Stimulated activated CD8-positive, alpha-beta memory T cell treated with anti-CD3 and anti-CD28 coated beads, Interleukin-7, amount 100 ng/mL, for 1 hour (primary cell): ENCODE data around the gene ARHGAP33.
"Not testable (repeated sequence)": the region's sequence is repeated elsewhere in the genome, so short reads cannot be mapped to it uniquely, and the experiment has no call there.

Experiments used
- DNase-seq, 2 donors: peaks; one replicate each; pipeline ENCODE4 v3.0.0-alpha.2; 2020; ENCODE audit warnings: low read depth in 2 of 2

Gene ARHGAP33

DNA sequence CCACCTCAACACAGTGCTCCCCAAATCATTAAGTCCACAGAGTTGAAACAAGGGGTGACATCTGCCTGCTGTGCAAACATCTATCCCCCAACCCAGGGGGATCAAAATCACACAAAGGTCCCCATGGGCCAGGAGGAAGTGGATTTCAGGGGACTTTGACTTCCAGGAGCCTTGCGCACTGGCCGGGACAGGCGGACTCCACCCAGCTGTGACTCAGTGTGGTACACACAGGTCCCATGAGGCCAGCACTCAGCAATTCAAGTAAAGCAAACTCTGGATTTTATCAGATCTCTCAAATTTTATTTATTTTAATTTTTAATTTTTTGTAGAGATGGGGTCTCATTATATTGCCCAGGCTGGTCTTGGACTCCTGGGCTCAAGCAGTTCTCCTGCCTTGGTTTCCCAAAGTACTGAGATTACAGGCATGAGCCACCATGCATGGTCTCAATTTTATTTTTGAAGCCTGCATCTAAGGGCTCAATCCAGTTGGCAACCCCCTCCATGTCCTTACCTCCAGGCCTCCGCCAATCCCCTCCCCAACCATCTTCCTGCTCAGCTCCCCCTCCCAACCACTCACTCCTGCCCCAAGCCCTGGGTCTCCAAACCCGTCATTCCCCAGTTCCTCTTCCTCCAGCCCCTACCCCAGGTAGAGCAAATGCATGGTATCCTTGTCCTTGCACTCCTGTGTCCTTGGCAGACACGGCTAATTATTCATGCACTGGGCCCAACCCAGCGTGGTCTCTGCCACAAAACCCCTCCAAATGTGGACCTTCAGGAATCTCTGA lies 18.2 kb downstream of the ARHGAP33 start:
- no peak for DNase-seq

DNA sequence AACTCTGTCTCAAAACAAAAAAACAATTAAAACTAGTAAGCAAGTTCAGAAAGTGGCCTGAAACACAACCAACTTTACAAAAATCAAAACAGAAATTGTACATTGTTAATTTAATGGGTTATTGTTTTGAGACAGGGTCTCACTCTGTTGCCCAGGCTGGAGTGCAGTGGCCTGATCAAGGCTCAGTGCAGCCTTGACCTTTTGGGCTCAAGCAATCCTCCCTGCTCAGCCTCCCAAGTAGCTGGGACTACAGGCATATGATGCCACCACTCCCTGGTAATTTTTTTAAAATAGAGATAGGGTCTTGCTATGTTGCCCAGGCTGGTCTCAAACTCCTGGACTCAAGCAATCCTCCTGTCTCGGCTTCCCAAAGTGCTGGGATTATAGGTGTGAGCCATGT lies 20.2 kb downstream of the ARHGAP33 start:
- not testable (repeated sequence) for DNase-seq

GRCh38 chr19:35796645-35797542 lies 21.5 kb downstream of the ARHGAP33 start:
- DNase-seq = no peak

DNA sequence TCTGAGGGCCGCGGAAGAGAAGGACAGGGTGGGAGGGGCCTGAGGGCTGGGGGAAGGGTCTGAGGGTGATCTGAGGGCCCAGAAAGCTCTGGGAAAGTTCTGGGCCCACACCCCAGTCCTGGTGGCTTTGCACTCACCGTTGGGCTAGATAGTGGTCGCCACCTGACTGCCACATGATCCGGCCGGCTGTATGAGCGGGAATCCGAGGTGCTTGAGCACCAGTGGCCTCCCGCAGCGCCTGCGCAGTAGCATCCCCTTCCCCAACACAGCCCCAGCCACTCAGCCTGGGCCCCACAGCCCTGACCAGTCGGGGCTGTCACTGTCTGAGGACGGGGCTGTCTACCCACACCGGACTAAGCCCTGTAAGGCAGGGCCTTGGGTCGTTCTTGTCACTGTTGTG lies 22.3 kb downstream of the ARHGAP33 start:
- no peak for DNase-seq

- DNase-seq = no peak
Measured at GRCh38 chr19:35801828-35802227, 26.5 kb downstream of the ARHGAP33 start.

DNA sequence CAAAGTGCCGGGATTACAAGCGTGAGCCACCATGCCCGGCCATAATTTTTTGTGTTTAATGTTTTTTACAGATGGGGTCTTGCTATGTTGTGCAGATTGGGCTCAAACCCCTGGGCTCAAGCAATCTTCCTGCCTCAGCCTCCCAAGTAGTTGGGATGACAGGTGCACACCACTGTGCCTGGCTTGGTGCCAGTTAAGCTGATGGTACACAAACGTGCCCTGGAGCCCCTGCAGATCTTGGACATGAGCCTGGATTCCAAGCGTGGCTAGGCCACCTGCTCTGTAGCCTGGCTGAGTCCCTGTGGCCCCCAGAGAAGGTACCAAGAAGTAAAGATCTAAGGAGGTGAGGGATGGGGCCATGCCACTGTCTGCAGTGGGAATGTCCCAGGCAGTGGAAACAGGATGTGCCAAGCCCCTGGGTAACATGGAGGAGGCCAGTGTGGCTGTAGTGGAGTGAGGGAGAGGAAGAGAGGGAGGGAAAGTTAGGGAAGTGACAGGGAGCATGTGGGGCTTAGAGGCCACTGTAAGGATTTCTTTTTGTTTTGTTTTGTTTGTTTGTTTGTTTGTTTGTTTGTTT lies 30.2 kb downstream of the ARHGAP33 start:
- no peak for DNase-seq

- DNase-seq = no peak
Measured at GRCh38 chr19:35806597-35806996, 31.2 kb downstream of the ARHGAP33 start.

DNA sequence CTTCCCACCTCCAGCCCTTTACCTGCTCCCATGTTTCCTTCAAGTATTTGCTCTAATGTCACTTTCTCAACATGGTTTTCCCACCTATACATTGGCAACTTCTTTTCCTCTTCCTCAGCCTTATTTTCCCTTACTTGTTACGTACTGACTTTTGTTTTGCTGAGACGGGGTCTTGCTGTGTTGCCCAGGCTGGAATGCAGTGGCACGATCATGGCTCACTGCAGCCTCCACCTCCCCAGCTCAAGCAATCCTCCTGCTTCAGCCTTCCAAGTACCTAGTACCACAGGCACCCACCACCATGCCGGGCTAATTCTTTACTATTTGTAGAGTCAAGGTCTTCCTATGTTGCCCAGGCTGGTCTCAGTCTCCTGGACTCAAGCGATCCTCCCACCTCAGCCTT lies 32.3 kb downstream of the ARHGAP33 start:
- DNase-seq = no peak

DNA sequence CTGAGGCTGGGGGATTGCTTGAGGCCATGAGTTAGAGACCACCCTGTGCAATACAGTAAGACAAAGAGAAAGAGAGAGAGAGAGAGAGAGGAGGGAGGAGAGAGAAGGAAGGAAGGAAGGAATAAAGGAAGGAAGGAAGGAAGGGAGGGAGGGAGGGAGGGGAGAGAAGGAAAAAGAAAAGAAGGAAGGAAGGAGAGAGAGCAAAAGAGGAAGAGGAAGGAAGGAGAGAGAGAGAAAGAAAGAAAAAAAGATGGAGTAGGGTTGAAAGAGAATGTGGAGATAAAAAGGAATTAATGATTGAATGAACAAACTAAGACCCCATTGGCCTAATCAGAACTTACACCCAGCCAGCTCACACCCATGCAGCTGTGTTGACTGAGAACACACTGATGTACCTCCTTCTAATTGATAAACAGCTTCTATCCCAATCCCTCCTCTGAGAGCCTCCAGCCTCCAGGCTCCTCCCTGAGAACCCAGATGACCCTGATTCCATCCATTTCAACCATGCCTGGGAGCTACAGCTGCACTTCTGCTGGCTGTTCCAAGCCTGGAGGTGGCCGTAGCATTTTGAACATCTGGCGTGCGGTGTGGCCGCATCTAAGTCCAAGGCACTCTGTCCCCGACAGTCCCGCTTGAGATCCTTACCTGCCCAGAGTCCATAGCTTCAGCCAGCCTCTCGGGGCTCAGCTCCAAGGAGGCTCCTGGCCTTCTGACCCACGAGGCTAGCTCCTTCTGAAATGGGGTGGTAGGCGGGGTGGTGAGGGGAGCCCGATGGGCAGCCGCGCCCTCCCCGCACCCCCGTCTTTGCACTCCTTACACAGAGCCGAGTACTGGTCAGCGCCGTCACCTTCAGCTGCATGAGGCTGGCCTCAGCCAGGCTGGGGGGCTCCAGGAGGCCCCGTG lies 36.2 kb downstream of the ARHGAP33 start:
- no peak for DNase-seq

DNA sequence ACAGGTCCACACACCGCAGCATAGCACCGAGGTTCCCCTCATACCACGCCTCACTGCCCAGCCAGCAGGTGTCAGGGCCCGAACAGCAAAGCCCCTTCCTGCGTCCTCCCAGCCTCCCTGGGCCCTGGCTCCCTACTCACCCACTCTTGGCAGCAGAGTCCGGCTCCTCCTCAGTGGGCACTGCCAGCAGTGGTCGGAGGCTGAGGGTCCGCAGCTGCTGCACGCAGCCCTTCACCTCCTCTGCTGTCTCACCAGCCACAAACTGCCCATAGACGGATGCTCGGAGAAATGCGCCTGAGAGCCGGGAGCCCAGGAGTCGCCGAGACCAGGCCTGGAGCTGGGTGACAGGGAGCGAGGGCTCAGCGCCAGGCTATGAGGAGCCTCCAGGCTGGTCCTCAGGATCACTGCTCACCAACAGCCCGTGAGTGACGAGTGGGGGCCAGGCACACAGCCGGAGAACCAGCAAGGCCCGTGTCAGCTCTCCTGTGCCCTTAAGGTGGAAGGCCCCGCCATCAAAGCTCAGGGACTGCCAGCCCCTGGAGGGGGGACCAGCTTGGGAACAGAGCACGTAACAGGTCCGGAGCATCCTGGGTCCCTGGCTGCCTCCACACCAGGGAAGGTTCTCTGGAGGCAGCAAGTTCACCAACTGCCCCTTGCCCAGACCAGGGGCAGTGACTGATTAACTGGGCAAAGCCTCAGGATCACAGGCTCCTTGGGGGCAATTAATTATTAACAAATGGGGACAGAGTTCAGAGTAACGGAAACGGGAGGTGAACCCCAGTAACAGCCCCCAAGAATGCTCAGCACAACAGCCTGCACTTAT lies 37.1 kb downstream of the ARHGAP33 start, which contains the start of gene PRODH2:
TSS of gene PRODH2 (minus strand) at position 626 of the 823 bp plus-strand sequence. CDS start at position 586, 40 bp downstream.
- no peak for DNase-seq

- no peak for DNase-seq
Measured at GRCh38 chr19:35813043-35813890, 37.9 kb downstream of the ARHGAP33 start.

DNA sequence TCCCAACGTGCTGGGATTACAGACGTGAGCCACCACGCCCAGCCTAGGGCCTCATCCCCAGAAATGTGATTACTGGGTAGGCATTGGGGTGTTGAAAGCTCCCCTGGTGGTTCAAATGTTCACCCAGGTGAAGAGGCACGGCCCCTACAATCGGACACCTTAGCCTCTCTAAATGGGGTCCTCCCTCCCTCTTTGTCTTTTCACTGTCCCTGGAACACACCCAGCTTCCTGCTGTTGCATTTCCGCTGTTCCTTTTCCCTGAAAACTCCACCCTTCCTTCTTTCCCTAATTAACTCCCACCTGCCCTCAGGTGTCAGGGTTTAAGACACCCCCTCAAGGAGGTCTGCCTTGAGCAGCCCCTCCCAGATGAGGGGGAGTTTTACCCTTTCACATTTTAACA lies 40.9 kb downstream of the ARHGAP33 start:
- DNase-seq = no peak

- no peak for DNase-seq
Measured at GRCh38 chr19:35816846-35817245, 41.5 kb downstream of the ARHGAP33 start.

DNA sequence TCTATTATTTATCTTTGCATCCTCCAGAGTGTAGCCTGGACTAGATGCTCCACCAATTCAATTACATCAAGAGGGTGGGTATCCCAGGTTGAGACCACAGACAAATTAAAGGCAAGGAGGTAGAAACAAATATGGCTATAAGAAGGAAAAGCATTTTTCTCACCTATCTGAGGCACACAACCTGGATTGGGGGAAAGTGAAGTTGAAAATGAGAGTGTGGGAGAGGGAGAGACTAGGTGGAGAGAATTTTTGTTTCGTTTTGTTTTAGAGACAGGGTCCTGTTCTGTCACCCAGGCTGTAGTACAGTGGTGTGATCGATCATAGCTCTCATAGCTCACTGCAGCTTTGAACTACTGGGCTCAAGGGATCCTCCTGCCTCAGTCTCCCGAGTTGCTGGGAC lies 43.1 kb downstream of the ARHGAP33 start:
- no peak for DNase-seq

DNA sequence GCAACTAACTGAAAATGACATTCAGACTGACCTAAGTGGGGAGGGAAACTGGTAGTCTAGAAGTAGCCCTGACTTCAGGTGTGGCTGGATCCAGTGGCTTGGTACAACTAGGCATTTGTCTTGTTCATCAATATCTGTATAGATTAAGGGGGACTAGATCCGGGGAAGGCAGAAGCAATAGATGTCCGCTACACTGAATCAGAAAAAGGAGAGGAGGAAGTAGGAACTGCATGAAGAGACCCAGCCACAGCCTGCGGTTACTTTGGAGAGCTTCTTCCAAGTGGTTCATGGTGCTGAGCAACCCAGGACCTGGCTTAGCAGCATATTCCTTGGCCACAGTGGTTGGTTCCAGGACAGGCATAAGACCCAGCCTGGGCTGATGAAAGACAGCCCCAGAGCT lies 47.2 kb downstream of the ARHGAP33 start:
- no peak for DNase-seq

DNA sequence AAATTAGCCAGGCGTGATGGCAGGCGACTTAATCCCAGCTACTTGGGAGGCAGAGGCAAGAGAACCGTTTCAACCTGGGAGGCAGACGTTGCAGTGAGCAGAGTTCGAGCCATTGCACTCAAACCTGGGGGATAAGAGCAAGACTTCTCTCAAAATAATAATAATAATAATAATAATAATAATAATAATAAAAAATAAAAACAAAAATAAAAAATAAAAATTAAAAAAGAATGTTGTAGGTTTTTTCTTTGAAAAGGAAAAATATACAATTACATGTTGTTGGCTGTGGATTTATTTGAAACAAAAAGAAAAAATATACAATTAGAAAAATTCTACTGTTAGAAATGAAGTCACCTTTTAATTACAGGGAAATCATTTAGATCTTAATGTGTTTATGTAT lies 48.8 kb downstream of the ARHGAP33 start:
- DNase-seq = no peak

DNA sequence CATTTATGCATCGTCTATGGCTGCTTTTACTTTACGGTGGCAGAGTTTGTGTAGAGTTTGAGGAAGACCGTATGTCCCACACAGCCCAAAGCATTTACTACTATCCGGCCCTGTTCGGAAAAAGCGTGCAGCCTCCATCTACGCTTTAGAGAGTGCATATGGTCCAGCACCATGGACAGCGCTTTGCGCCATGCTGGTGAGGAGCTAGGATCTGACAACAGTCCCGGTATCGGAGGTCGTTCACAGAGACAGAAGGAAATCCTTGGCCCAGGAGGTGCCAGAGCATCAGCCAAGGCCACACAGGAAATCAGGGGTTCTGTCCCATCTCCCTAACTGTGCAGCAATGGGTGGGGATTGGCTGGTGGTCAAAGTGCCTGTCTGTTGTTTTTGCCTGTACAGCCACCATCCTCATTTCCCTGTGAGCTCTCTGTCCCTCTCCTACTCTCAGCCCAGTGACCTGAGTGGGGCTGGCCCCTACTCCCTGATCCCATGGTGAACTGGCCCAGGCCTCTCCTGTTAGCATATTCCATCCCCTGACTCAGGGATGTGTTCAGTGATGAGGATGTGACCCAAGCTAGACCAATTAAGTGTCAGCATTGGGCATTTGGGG lies 53.4 kb downstream of the ARHGAP33 start:
- DNase-seq = peak in 1 of 2 donors; percentile 17

DNA sequence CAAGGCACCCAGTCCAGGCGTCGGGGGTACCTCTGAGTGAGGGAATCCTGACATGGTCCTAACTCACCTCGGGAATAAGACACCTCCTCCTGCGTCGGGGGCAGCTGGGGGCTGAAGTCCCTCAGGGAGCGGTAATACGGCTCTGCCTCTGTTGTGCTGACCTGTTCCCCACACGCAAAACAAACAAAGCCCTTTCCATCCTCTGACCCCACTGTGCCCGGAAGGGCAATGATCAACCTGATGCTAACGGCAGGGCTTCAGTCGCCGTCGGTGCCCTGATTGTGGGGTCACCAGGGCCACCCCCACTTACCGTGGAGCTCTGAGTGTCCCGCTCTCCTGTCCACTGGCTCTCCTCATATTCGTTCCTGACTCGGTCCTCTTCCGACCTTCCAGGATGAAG lies 55.6 kb downstream of the ARHGAP33 start:
- no peak for DNase-seq

- DNase-seq = no peak
Measured at GRCh38 chr19:35832054-35832453, 56.7 kb downstream of the ARHGAP33 start.
